A549 (cell line): Measurements from ENCODE around the gene MRPL4.

Experiments
- CEBPB ChIP-seq, 2 experiments: fragments of >200 bp in 1 of 2; sonication (Bioruptor Twin) in 1 of 2; formaldehyde crosslinking in 1 of 2; IDR thresholded peaks; 2 replicates each; pipeline ENCODE4 v1.6.1; 2012 to 2016
- CTCF ChIP-seq: fragments of >200 bp; sonication (Bioruptor Twin); formaldehyde crosslinking; IDR thresholded peaks from 3 replicates; pipeline ENCODE4 v1.5.1; 2016
- EP300 ChIP-seq, 2 experiments: fragments of >200 bp; sonication (Bioruptor Twin); formaldehyde crosslinking; IDR thresholded peaks; 2 replicates in 1 of 2; 3 replicates in 1 of 2; pipeline ENCODE4 v1.6.1; 2016 to 2017
- HDAC2 ChIP-seq: fragments of 200-600 bp; sonication (generic); IDR thresholded peaks from 2 replicates; pipeline ENCODE4 v1.6.1; 2016
- POLR2A ChIP-seq: IDR thresholded peaks from 2 replicates; pipeline ENCODE4 v1.6.1; 2012; ENCODE audit warnings: mild to moderate bottlenecking, low read length
- RAD21 ChIP-seq, 2 experiments: fragments of >200 bp in 1 of 2; sonication (Bioruptor Twin) in 1 of 2; formaldehyde crosslinking in 1 of 2; IDR thresholded peaks in 1 of 2; conservative IDR thresholded peaks in 1 of 2; 2 replicates in 1 of 2; 3 replicates in 1 of 2; pipeline ENCODE4 v1.6.1; 2012 to 2018; ENCODE audit warnings: inconsistent platforms in 1 of 2
- RFX5 ChIP-seq: fragments of 450-650 bp; IDR thresholded peaks from 2 replicates; pipeline ENCODE4 v1.7.1; 2014; ENCODE audit warnings: antibody characterized with exemption, mild to moderate bottlenecking, moderate library complexity
- TP53 ChIP-seq: fragments of 250-450 bp; sonication (Bioruptor Pico); IDR thresholded peaks from 2 replicates; pipeline ENCODE4 v1.5.0; 2021; ENCODE audit warnings: mild to moderate bottlenecking, moderate library complexity

- TF ChIP-seq EP300 (IDR thresholded peaks at IDR 0.05) (no peak), POLR2A (no peak), RAD21 (conservative IDR thresholded peaks at IDR 0.05 in 1 of 2, IDR thresholded peaks at IDR 0.05 in 1 of 2) (no peak), TP53 (no peak), CTCF (no peak), RFX5 (no peak), CEBPB (IDR thresholded peaks at IDR 0.05) (no peak), HDAC2 (no peak)
Observed at GRCh38 chr19:10284960-10285278, 32.9 kb downstream of the MRPL4 start.
